ENCODE measurements around the gene NAT16. TPM values are rescaled to one million over a fixed set of nuclear protein-coding genes. Genes with fewer than 3 reads are reported as not detected.

Gene NAT16
- total and polyA plus RNA-seq, 9 of the 15 experiments (the other 6 are each of a cell fraction or from before 2014, with no cell fraction given), result 0.04 TPM; not detected in 8

- H3K9ac ChIP-seq (ENCODE audit: insufficient read depth in 1 of 2, low read depth in 2 of 2, low read length in 2 of 2), result no peak overlapping the region; a peak in 1 of 4 replicates
- H3K9me1 ChIP-seq (ENCODE audit: control insufficient read depth, insufficient read depth, low read length), result no peaks in the 10 kb centered on the region
- no peak overlapping the region for H3K27ac ChIP-seq (ENCODE audit: extremely low read depth, low read depth, low read length)
- H2AFZ ChIP-seq (ENCODE audit: low read depth, low read length), result no peak overlapping the region
- ChIA-PET CTCF (ENCODE audit: low intra/inter-chr PET ratio) (no interaction called here), POLR2A (interaction anchor here (0.6 to 1.5 kb wide), 2 partner anchors 13 to 36 kb away, joined by 3 to 8 read pairs; no protein-coding TSS in a partner anchor)
- H3K4me1 ChIP-seq (replicated peaks in 1 of 2; ENCODE audit: control insufficient read depth in 2 of 2, insufficient read depth in 2 of 2, low read length in 2 of 2), result peaks cover 9 to 42% of the 10 kb centered on the region in 2 experiments
- H3K9me3 ChIP-seq (replicated peaks; ENCODE audit: control insufficient read depth, insufficient read depth, low read depth, low read length), result no peaks in the 10 kb centered on the region
- no peak for TF ChIP-seq SMARCA4 (IDR thresholded peaks at IDR 0.05)
- TF ChIP-seq ZBTB26 (CRISPR knock-in tag; IDR thresholded peaks at IDR 0.05), result no peak
- no peak for TF ChIP-seq TFAP4 (CRISPR knock-in tag; IDR thresholded peaks at IDR 0.05; ENCODE audit: borderline replicate concordance)
- no peak overlapping the region for H3K4me2 ChIP-seq (ENCODE audit: insufficient read depth, low read length)
- H3K79me2 ChIP-seq (ENCODE audit: control insufficient read depth, insufficient read depth, low read length), result no peaks in the 10 kb centered on the region
- intact Hi-C loops (cut with micrococcal nuclease), result no loop called here
- DNase-seq (ENCODE audit: extremely low read depth in 1 of 4, low spot score in 3 of 4), result no peak
- no TSS peak for BruUV-seq (replicated peaks)
- H3K27me3 ChIP-seq (ENCODE audit: control insufficient read depth in 2 of 2, insufficient read depth in 2 of 2, low read length in 2 of 2), result peaks cover 0 to 7% of the 10 kb centered on the region in 2 experiments; a peak in 1 of 5 replicates
- in situ Hi-C loops (cut with MboI), result no loop called here
- no peak overlapping the region for H3K4me3 ChIP-seq
- FAIRE-seq, result no peak
- ATAC-seq, result no peak
- 70% methylated on average over 5 of the region's 5 CpGs for WGBS (ENCODE audit: insufficient coverage, low coverage, missing lambda C conversion rate)
- H3K36me3 ChIP-seq (ENCODE audit: control insufficient read depth, insufficient read depth, low read length), result peaks cover 11% of the 10 kb centered on the region; the same call in 1 of the 3 replicates
- no peaks in the 10 kb centered on the region for H4K20me1 ChIP-seq (replicated peaks; ENCODE audit: control insufficient read depth, insufficient read depth, low read length)
These were observed 22.5 kb upstream of the NAT16 start for GRCh38 chr7:101202603-101202918.
